ENCODE results near the gene CYB561A3. TPM values are rescaled to one million over a fixed set of nuclear protein-coding genes. Genes with fewer than 3 reads are reported as not detected.

Gene CYB561A3
- total and polyA plus RNA-seq, 2 experiments from 2014 or later = 9.8 to 30.8 TPM

DNA sequence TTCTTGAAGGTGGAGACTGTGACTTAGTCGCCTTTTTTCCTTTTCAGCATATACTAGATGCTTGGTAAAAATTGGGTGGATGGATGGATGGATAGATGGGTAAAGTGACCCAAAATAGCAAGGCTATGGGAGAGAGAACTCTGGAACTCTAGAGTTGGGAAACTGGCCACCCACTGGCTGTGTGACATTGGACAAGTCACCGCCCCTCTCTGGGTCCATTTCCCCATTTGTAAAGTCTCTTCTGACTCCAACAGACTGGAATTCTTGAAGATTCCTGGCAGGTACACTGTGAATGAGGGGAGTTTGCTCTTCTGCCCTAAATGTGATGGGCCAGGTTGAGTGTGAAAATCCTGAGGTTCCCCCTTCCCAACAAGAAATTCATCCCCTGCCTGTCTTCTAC, 20.7 kb downstream of the CYB561A3 start:
- no peak for TF ChIP-seq NANOG (IDR thresholded peaks at IDR 0.05; ENCODE audit: borderline replicate concordance)
- TF ChIP-seq, protein P1, sequence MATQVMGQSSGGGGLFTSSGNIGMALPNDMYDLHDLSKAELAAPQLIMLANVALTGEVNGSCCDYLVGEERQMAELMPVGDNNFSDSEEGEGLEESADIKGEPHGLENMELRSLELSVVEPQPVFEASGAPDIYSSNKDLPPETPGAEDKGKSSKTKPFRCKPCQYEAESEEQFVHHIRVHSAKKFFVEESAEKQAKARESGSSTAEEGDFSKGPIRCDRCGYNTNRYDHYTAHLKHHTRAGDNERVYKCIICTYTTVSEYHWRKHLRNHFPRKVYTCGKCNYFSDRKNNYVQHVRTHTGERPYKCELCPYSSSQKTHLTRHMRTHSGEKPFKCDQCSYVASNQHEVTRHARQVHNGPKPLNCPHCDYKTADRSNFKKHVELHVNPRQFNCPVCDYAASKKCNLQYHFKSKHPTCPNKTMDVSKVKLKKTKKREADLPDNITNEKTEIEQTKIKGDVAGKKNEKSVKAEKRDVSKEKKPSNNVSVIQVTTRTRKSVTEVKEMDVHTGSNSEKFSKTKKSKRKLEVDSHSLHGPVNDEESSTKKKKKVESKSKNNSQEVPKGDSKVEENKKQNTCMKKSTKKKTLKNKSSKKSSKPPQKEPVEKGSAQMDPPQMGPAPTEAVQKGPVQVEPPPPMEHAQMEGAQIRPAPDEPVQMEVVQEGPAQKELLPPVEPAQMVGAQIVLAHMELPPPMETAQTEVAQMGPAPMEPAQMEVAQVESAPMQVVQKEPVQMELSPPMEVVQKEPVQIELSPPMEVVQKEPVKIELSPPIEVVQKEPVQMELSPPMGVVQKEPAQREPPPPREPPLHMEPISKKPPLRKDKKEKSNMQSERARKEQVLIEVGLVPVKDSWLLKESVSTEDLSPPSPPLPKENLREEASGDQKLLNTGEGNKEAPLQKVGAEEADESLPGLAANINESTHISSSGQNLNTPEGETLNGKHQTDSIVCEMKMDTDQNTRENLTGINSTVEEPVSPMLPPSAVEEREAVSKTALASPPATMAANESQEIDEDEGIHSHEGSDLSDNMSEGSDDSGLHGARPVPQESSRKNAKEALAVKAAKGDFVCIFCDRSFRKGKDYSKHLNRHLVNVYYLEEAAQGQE (IDR thresholded peaks at IDR 0.05; ENCODE audit: unreplicated experiment) = no peak
- TF ChIP-seq POLR2AphosphoS5 (IDR thresholded peaks at IDR 0.05; ENCODE audit: low read depth) = no peak
- TF ChIP-seq, protein P2, sequence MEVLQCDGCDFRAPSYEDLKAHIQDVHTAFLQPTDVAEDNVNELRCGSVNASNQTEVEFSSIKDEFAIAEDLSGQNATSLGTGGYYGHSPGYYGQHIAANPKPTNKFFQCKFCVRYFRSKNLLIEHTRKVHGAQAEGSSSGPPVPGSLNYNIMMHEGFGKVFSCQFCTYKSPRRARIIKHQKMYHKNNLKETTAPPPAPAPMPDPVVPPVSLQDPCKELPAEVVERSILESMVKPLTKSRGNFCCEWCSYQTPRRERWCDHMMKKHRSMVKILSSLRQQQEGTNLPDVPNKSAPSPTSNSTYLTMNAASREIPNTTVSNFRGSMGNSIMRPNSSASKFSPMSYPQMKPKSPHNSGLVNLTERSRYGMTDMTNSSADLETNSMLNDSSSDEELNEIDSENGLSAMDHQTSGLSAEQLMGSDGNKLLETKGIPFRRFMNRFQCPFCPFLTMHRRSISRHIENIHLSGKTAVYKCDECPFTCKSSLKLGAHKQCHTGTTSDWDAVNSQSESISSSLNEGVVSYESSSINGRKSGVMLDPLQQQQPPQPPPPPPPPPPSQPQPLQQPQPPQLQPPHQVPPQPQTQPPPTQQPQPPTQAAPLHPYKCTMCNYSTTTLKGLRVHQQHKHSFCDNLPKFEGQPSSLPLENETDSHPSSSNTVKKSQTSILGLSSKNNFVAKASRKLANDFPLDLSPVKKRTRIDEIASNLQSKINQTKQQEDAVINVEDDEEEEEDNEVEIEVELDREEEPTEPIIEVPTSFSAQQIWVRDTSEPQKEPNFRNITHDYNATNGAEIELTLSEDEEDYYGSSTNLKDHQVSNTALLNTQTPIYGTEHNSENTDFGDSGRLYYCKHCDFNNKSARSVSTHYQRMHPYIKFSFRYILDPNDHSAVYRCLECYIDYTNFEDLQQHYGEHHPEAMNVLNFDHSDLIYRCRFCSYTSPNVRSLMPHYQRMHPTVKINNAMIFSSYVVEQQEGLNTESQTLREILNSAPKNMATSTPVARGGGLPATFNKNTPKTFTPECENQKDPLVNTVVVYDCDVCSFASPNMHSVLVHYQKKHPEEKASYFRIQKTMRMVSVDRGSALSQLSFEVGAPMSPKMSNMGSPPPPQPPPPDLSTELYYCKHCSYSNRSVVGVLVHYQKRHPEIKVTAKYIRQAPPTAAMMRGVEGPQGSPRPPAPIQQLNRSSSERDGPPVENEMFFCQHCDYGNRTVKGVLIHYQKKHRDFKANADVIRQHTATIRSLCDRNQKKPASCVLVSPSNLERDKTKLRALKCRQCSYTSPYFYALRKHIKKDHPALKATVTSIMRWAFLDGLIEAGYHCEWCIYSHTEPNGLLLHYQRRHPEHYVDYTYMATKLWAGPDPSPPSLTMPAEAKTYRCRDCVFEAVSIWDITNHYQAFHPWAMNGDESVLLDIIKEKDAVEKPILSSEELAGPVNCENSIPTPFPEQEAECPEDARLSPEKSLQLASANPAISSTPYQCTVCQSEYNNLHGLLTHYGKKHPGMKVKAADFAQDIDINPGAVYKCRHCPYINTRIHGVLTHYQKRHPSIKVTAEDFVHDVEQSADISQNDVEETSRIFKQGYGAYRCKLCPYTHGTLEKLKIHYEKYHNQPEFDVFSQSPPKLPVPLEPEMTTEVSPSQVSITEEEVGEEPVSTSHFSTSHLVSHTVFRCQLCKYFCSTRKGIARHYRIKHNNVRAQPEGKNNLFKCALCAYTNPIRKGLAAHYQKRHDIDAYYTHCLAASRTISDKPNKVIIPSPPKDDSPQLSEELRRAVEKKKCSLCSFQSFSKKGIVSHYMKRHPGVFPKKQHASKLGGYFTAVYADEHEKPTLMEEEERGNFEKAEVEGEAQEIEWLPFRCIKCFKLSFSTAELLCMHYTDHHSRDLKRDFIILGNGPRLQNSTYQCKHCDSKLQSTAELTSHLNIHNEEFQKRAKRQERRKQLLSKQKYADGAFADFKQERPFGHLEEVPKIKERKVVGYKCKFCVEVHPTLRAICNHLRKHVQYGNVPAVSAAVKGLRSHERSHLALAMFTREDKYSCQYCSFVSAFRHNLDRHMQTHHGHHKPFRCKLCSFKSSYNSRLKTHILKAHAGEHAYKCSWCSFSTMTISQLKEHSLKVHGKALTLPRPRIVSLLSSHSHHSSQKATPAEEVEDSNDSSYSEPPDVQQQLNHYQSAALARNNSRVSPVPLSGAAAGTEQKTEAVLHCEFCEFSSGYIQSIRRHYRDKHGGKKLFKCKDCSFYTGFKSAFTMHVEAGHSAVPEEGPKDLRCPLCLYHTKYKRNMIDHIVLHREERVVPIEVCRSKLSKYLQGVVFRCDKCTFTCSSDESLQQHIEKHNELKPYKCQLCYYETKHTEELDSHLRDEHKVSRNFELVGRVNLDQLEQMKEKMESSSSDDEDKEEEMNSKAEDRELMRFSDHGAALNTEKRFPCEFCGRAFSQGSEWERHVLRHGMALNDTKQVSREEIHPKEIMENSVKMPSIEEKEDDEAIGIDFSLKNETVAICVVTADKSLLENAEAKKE (CRISPR knock-in tag; IDR thresholded peaks at IDR 0.05) = no peak
- no peak for TF ChIP-seq EZH2phosphoT487 (IDR thresholded peaks at IDR 0.05; ENCODE audit: unreplicated experiment)
- no peak for TF ChIP-seq ZNF331 (CRISPR knock-in tag; IDR thresholded peaks at IDR 0.05; ENCODE audit: low read depth)
- TF ChIP-seq STAT1 (IDR thresholded peaks at IDR 0.05; ENCODE audit: unreplicated experiment) = no peak
- TF ChIP-seq ZNF114 (CRISPR knock-in tag; IDR thresholded peaks at IDR 0.05) = no peak
- TF ChIP-seq CREB1 (CRISPR knock-in tag; IDR thresholded peaks at IDR 0.05; ENCODE audit: low read depth) = no peak
- TF ChIP-seq JUNB (IDR thresholded peaks at IDR 0.05; ENCODE audit: unreplicated experiment) = no peak
- Histone ChIP-seq H3K36me3 (ENCODE audit: insufficient read depth) (no peaks in the 10 kb centered on the region), H3F3A (replicated peaks; ENCODE audit: low read depth) (peaks cover 2% of the 10 kb centered on the region; the same call in 1 of the 2 replicates), H3K4me3 (no peak overlapping the region), H4K20me1 (replicated peaks; ENCODE audit: insufficient read depth) (no peaks in the 10 kb centered on the region), H3K27me3 (ENCODE audit: insufficient read depth) (no peaks in the 10 kb centered on the region), H3K4me1 (ENCODE audit: insufficient read depth) (peaks cover 1% of the 10 kb centered on the region; the same call in 1 of the 2 replicates), H3K9me2 (ENCODE audit: insufficient read depth) (no peaks in the 10 kb centered on the region), H3K4me2 (no peak overlapping the region), H3K79me2 (replicated peaks; ENCODE audit: insufficient read depth) (no peaks in the 10 kb centered on the region), H3K27ac (ENCODE audit: low read depth) (no peak overlapping the region), H2AFZ (no peak overlapping the region)
- peaks cover 8% of the 10 kb centered on the region for H3K27me3 Mint-ChIP-seq (ENCODE audit: insufficient read depth, low read depth, poor library complexity)
- H3K4me3 Mint-ChIP-seq = no peak overlapping the region
- no peak for ATAC-seq
- peaks cover 11% of the 10 kb centered on the region; the same call in 2 of the 3 replicates for H3K36me3 Mint-ChIP-seq (ENCODE audit: low read depth)
- DNase-seq (ENCODE audit: low spot score) = no peak
- no peaks in the 10 kb centered on the region for H3K9me3 Mint-ChIP-seq
- peaks cover 7% of the 10 kb centered on the region for H3K4me1 Mint-ChIP-seq
- H3K27ac Mint-ChIP-seq = no peak overlapping the region

All from GM23338 (cell line).